A549 (cell line): ENCODE data around the gene FBXO24. TPM values are rescaled to one million over a fixed set of nuclear protein-coding genes. Genes with fewer than 3 reads are reported as not detected.

Experiments
- CBX2 ChIP-seq: fragments of 200-600 bp; sonication (generic); IDR thresholded peaks from 2 replicates; pipeline ENCODE4 v1.6.1; 2016; ENCODE audit warnings: low read depth, mild to moderate bottlenecking, borderline replicate concordance
- CHD2 ChIP-seq: fragments of 150-350 bp; IDR thresholded peaks from 2 replicates; pipeline ENCODE4 v1.6.1; 2014; ENCODE audit warnings: low read length; ENCODE audit not compliant: partially characterized antibody
- EHMT2 ChIP-seq: fragments of 200-600 bp; sonication (generic); IDR thresholded peaks from 2 replicates; pipeline ENCODE4 v1.6.1; 2016; ENCODE audit warnings: antibody characterized with exemption, low read depth, mild to moderate bottlenecking, moderate library complexity
- EP300 ChIP-seq, 2 experiments: fragments of >200 bp; sonication (Bioruptor Twin); formaldehyde crosslinking; IDR thresholded peaks; 2 replicates in 1 of 2; 3 replicates in 1 of 2; pipeline ENCODE4 v1.6.1; 2016 to 2017
- FOSB ChIP-seq: fragments of 250-450 bp; sonication (Bioruptor Pico); IDR thresholded peaks from 2 replicates; pipeline ENCODE4 v1.5.0; 2020; ENCODE audit warnings: mild to moderate bottlenecking, moderate library complexity
- GATA3 ChIP-seq: IDR thresholded peaks from 2 replicates; pipeline ENCODE4 v1.6.1; 2012; ENCODE audit warnings: borderline replicate concordance
- HOXB5 ChIP-seq: fragments of 250-450 bp; sonication (Bioruptor Pico); IDR thresholded peaks from 2 replicates; pipeline ENCODE4 v1.5.0; 2020; ENCODE audit warnings: mild to moderate bottlenecking, moderate library complexity
- JUN ChIP-seq, 2 experiments: fragments of >200 bp; sonication (Bioruptor Twin); formaldehyde crosslinking; IDR thresholded peaks; 2 replicates in 1 of 2; 3 replicates in 1 of 2; pipeline ENCODE4 v1.6.1; 2016 to 2017
- JUNB ChIP-seq: fragments of >200 bp; sonication (Bioruptor Twin); formaldehyde crosslinking; IDR thresholded peaks from 2 replicates; pipeline ENCODE4 v1.6.1; 2016
- KDM5A ChIP-seq: fragments of 200-600 bp; sonication (generic); IDR thresholded peaks from 2 replicates; pipeline ENCODE4 v1.6.1; 2016; ENCODE audit warnings: antibody characterized with exemption, mild to moderate bottlenecking
- RAD21 ChIP-seq, 2 experiments: fragments of >200 bp in 1 of 2; sonication (Bioruptor Twin) in 1 of 2; formaldehyde crosslinking in 1 of 2; IDR thresholded peaks in 1 of 2; conservative IDR thresholded peaks in 1 of 2; 2 replicates in 1 of 2; 3 replicates in 1 of 2; pipeline ENCODE4 v1.6.1; 2012 to 2018; ENCODE audit warnings: inconsistent platforms in 1 of 2
- RARB ChIP-seq: fragments of 250-450 bp; sonication (Bioruptor Pico); IDR thresholded peaks from 2 replicates; pipeline ENCODE4 v1.8.0; 2021; ENCODE audit warnings: mild to moderate bottlenecking, moderate library complexity
- RCOR1 ChIP-seq: fragments of 150-350 bp; IDR thresholded peaks from 2 replicates; pipeline ENCODE4 v1.6.1; 2014; ENCODE audit warnings: antibody characterized with exemption, low read length, low read depth
- RFX5 ChIP-seq: fragments of 450-650 bp; IDR thresholded peaks from 2 replicates; pipeline ENCODE4 v1.7.1; 2014; ENCODE audit warnings: antibody characterized with exemption, mild to moderate bottlenecking, moderate library complexity
- SMC3 ChIP-seq: fragments of >200 bp; sonication (Bioruptor Twin); formaldehyde crosslinking; IDR thresholded peaks from 3 replicates; pipeline ENCODE4 v1.6.1; 2018; ENCODE audit warnings: inconsistent platforms
- TP53 ChIP-seq: fragments of 250-450 bp; sonication (Bioruptor Pico); IDR thresholded peaks from 2 replicates; pipeline ENCODE4 v1.5.0; 2021; ENCODE audit warnings: mild to moderate bottlenecking, moderate library complexity
- polyA plus RNA-seq, 4 experiments: library from polyadenylated mRNA; depleted of rRNA in 3 of 4; stranded (reverse); fragments of >200 nt; fragmentation: RNase III in 1 of 4; extraction: RNeasy Plus Mini Kit Qiagen cat#74134 plus additional on column Dnase treatment in 1 of 4; gene quantifications; 2 replicates in 3 of 4; 3 replicates in 1 of 4; pipeline ENCODE4 v1.2.3, GENCODE V29; 2011 to 2017
- TF ChIP-seq, protein P1 (sequence below): fragments of >200 bp; sonication (Bioruptor Twin); formaldehyde crosslinking; IDR thresholded peaks from 3 replicates; pipeline ENCODE4 v1.6.1; 2016
- TF ChIP-seq, protein P2 (sequence below): fragments of 250-450 bp; sonication (Bioruptor Pico); IDR thresholded peaks from 2 replicates; pipeline ENCODE4 v1.5.0; 2020; ENCODE audit warnings: low read depth, mild to moderate bottlenecking, moderate library complexity
- TF ChIP-seq, protein P3 (sequence below): fragments of 150-350 bp; IDR thresholded peaks from 2 replicates; pipeline ENCODE4 v1.6.1; 2014; ENCODE audit warnings: low read depth, mild to moderate bottlenecking, low read length
- TF ChIP-seq, protein P4 (sequence below): IDR thresholded peaks from 2 replicates; pipeline ENCODE4 v1.6.1; 2012
- TF ChIP-seq, protein P5 (sequence below): fragments of 200-600 bp; sonication (generic); IDR thresholded peaks from 2 replicates; pipeline ENCODE4 v1.6.1; 2016; ENCODE audit warnings: antibody characterized with exemption, mild to moderate bottlenecking, moderate library complexity
- TF ChIP-seq, protein P6 (sequence below): fragments of >200 bp; sonication (Bioruptor Twin); formaldehyde crosslinking; IDR thresholded peaks from 2 replicates; pipeline ENCODE4 v1.6.1; 2016
- TF ChIP-seq, protein P7 (sequence below): IDR thresholded peaks from 2 replicates; pipeline ENCODE4 v1.6.1; 2012; ENCODE audit warnings: low read depth, borderline replicate concordance
- TF ChIP-seq, protein P8 (sequence below): fragments of 450-650 bp; IDR thresholded peaks from 2 replicates; pipeline ENCODE4 v1.6.1; 2014; ENCODE audit warnings: antibody characterized with exemption

The FBXO24 gene
- polyA plus RNA-seq, 2 of the 4 experiments (the other 2 are of a cell fraction), result 0.19 to 0.52 TPM

DNA sequence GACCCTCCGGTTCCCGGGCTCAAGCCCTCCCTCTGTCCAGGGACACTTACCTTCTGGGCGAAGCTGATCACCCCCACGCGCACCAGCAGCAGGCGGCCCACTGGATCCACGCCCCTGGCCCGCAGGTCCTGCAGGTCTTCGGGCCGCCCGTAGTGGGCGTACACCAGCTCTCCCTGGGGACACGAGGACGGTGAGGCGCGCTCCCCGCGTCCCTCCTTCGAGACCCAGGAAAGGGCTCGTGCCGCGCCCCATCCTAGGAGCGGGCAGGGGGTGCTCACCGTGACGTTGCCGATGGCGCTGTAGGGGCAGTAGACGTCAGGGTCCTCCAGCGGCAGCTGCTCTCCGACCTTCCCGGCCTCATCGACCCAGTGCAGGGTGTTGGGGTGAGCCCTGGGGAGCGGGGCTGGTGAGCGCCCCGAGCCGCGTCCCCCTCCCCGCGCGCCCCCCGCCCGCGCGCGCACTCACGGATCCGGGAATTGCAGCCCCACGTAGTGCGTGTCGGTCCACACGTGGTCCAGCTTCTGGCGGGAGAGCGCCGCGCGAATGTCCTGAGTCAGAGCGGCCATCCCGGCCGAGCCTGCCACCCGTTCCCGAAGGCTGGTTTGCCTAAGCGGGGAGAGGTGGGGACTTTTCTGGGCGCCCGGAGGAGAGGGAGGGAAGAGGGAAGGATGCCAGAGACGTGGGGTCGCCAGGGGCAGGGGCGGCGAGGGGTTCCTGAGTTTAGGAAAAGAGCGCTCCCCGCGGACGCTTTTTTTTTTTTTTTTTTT is 47.0 kb downstream of the FBXO24 start (continued):
- TF ChIP-seq JUN (IDR thresholded peaks at IDR 0.05), result peak in 1 of 2 experiments; percentile 31; a peak in 1 of 5 replicates
- no peak for TF ChIP-seq HOXB5 (CRISPR knock-in tag)
- TF ChIP-seq, protein P1, sequence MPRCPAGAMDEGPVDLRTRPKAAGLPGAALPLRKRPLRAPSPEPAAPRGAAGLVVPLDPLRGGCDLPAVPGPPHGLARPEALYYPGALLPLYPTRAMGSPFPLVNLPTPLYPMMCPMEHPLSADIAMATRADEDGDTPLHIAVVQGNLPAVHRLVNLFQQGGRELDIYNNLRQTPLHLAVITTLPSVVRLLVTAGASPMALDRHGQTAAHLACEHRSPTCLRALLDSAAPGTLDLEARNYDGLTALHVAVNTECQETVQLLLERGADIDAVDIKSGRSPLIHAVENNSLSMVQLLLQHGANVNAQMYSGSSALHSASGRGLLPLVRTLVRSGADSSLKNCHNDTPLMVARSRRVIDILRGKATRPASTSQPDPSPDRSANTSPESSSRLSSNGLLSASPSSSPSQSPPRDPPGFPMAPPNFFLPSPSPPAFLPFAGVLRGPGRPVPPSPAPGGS, result no peak
- no peak for TF ChIP-seq JUNB
- no peak for TF ChIP-seq GATA3
- TF ChIP-seq RARB, result no peak
- TF ChIP-seq CHD2, result no peak
- no peak for TF ChIP-seq FOSB
- TF ChIP-seq EP300 (IDR thresholded peaks at IDR 0.05), result no peak
- TF ChIP-seq, protein P2, sequence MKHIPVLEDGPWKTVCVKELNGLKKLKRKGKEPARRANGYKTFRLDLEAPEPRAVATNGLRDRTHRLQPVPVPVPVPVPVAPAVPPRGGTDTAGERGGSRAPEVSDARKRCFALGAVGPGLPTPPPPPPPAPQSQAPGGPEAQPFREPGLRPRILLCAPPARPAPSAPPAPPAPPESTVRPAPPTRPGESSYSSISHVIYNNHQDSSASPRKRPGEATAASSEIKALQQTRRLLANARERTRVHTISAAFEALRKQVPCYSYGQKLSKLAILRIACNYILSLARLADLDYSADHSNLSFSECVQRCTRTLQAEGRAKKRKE (CRISPR knock-in tag), result no peak
- TF ChIP-seq, protein P3, sequence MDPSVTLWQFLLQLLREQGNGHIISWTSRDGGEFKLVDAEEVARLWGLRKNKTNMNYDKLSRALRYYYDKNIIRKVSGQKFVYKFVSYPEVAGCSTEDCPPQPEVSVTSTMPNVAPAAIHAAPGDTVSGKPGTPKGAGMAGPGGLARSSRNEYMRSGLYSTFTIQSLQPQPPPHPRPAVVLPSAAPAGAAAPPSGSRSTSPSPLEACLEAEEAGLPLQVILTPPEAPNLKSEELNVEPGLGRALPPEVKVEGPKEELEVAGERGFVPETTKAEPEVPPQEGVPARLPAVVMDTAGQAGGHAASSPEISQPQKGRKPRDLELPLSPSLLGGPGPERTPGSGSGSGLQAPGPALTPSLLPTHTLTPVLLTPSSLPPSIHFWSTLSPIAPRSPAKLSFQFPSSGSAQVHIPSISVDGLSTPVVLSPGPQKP, result no peak
- TF ChIP-seq, protein P4, sequence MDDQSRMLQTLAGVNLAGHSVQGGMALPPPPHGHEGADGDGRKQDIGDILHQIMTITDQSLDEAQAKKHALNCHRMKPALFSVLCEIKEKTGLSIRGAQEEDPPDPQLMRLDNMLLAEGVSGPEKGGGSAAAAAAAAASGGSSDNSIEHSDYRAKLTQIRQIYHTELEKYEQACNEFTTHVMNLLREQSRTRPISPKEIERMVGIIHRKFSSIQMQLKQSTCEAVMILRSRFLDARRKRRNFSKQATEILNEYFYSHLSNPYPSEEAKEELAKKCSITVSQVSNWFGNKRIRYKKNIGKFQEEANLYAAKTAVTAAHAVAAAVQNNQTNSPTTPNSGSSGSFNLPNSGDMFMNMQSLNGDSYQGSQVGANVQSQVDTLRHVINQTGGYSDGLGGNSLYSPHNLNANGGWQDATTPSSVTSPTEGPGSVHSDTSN, result no peak
- TF ChIP-seq, protein P5, sequence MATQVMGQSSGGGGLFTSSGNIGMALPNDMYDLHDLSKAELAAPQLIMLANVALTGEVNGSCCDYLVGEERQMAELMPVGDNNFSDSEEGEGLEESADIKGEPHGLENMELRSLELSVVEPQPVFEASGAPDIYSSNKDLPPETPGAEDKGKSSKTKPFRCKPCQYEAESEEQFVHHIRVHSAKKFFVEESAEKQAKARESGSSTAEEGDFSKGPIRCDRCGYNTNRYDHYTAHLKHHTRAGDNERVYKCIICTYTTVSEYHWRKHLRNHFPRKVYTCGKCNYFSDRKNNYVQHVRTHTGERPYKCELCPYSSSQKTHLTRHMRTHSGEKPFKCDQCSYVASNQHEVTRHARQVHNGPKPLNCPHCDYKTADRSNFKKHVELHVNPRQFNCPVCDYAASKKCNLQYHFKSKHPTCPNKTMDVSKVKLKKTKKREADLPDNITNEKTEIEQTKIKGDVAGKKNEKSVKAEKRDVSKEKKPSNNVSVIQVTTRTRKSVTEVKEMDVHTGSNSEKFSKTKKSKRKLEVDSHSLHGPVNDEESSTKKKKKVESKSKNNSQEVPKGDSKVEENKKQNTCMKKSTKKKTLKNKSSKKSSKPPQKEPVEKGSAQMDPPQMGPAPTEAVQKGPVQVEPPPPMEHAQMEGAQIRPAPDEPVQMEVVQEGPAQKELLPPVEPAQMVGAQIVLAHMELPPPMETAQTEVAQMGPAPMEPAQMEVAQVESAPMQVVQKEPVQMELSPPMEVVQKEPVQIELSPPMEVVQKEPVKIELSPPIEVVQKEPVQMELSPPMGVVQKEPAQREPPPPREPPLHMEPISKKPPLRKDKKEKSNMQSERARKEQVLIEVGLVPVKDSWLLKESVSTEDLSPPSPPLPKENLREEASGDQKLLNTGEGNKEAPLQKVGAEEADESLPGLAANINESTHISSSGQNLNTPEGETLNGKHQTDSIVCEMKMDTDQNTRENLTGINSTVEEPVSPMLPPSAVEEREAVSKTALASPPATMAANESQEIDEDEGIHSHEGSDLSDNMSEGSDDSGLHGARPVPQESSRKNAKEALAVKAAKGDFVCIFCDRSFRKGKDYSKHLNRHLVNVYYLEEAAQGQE, result no peak
- TF ChIP-seq RFX5, result no peak
- TF ChIP-seq CBX2, result no peak
- TF ChIP-seq, protein P6, sequence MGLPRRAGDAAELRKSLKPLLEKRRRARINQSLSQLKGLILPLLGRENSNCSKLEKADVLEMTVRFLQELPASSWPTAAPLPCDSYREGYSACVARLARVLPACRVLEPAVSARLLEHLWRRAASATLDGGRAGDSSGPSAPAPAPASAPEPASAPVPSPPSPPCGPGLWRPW, result no peak
- TF ChIP-seq TP53 (CRISPR knock-in tag), result no peak
- TF ChIP-seq RAD21 (conservative IDR thresholded peaks at IDR 0.05 in 1 of 2, IDR thresholded peaks at IDR 0.05 in 1 of 2), result peak; percentile 16 to 26; a peak in 1 of 5 replicates
- TF ChIP-seq RCOR1, result no peak
- TF ChIP-seq KDM5A, result no peak
- TF ChIP-seq, protein P7, sequence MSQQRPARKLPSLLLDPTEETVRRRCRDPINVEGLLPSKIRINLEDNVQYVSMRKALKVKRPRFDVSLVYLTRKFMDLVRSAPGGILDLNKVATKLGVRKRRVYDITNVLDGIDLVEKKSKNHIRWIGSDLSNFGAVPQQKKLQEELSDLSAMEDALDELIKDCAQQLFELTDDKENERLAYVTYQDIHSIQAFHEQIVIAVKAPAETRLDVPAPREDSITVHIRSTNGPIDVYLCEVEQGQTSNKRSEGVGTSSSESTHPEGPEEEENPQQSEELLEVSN, result peak; percentile 94
- TF ChIP-seq EHMT2, result no peak
- TF ChIP-seq SMC3, result peak; percentile 33; the same call in 1 of the 3 replicates
- TF ChIP-seq, protein P8, sequence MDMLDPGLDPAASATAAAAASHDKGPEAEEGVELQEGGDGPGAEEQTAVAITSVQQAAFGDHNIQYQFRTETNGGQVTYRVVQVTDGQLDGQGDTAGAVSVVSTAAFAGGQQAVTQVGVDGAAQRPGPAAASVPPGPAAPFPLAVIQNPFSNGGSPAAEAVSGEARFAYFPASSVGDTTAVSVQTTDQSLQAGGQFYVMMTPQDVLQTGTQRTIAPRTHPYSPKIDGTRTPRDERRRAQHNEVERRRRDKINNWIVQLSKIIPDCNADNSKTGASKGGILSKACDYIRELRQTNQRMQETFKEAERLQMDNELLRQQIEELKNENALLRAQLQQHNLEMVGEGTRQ, result no peak
